Neural cell (in vitro differentiated cells): ENCODE measurements around the gene TTC8. TPM values are rescaled to one million over a fixed set of nuclear protein-coding genes. Genes with fewer than 3 reads are reported as not detected.

Experiments
- H2AFZ ChIP-seq: fragments of 200-600, 300-800 bp; sonication (generic), shearing (Covaris generic); 2 replicates; pipeline ENCODE4 v1.6.0; 2014; ENCODE audit warnings: low read depth, mild to moderate bottlenecking, antibody characterized with exemption, low read length, moderate library complexity
- H3F3A ChIP-seq: fragments of 200-600 bp; shearing (Covaris generic); 2 replicates; pipeline ENCODE4 v1.6.1; 2016; ENCODE audit warnings: mild to moderate bottlenecking, moderate library complexity, mixed read lengths, antibody characterized with exemption, low read length; ENCODE audit not compliant: insufficient read depth, poor library complexity, severe bottlenecking
- H3K27ac ChIP-seq: fragments of 200-600, 300-800 bp; sonication (generic), shearing (Covaris generic); 2 replicates; pipeline ENCODE4 v1.5.1; 2014; ENCODE audit warnings: mild to moderate bottlenecking, low read length, moderate library complexity
- H3K27me3 ChIP-seq: fragments of 300-800, 200-600 bp; sonication (generic), shearing (Covaris generic); 2 replicates; pipeline ENCODE4 v1.6.0; 2014; ENCODE audit warnings: mild to moderate bottlenecking, low read depth, low read length, moderate library complexity; ENCODE audit not compliant: insufficient read depth
- H3K36me3 ChIP-seq: fragments of 300-800, 200-600 bp; sonication (generic), shearing (Covaris generic); 2 replicates; pipeline ENCODE4 v1.5.1; 2014; ENCODE audit warnings: mild to moderate bottlenecking, antibody characterized with exemption, low read length, moderate library complexity; ENCODE audit not compliant: insufficient read depth
- H3K4me2 ChIP-seq: fragments of 300-800, 200-600 bp; sonication (generic), shearing (Covaris generic); 2 replicates; pipeline ENCODE4 v1.6.0; 2014; ENCODE audit warnings: mild to moderate bottlenecking, low read length
- H3K4me3 ChIP-seq: fragments of 300-800, 200-600 bp; sonication (generic), shearing (Covaris generic); 2 replicates; pipeline ENCODE4 v1.5.1; 2014; ENCODE audit warnings: mild to moderate bottlenecking, low read length, moderate library complexity
- H3K79me2 ChIP-seq: fragments of 200-600 bp; shearing (Covaris generic); replicated peaks from 2 replicates; pipeline ENCODE4 v1.6.0; 2014; ENCODE audit warnings: mild to moderate bottlenecking, low read length, moderate library complexity; ENCODE audit not compliant: insufficient read depth
- H3K9ac ChIP-seq: fragments of 300-800, 200-600 bp; sonication (generic), shearing (Covaris generic); 2 replicates; pipeline ENCODE4 v1.6.1; 2016; ENCODE audit warnings: mild to moderate bottlenecking, low read length, mixed read lengths
- H3K9me2 ChIP-seq: fragments of 200-600 bp; shearing (Covaris generic); 2 replicates; pipeline ENCODE4 v1.6.1; 2016; ENCODE audit warnings: mild to moderate bottlenecking, low read length, mixed read lengths; ENCODE audit not compliant: insufficient read depth
- H3K9me3 ChIP-seq: fragments of 200-600, 300-800 bp; sonication (generic), shearing (Covaris generic); 2 replicates; pipeline ENCODE4 v1.6.1; 2016; ENCODE audit warnings: mild to moderate bottlenecking, mixed run types, low read length, moderate library complexity, mixed read lengths
- H4K20me1 ChIP-seq: fragments of 200-600 bp; shearing (Covaris generic); 2 replicates; pipeline ENCODE4 v1.6.1; 2016; ENCODE audit warnings: mild to moderate bottlenecking, mixed run types; ENCODE audit not compliant: insufficient read depth
- CTCF ChIP-seq: fragments of 450-650 bp; IDR thresholded peaks from 2 replicates; pipeline ENCODE4 v1.5.1; 2014; ENCODE audit warnings: antibody characterized with exemption, mild to moderate bottlenecking, moderate library complexity; ENCODE audit not compliant: poor library complexity, severe bottlenecking
- EP300 ChIP-seq: fragments of 450-650 bp; conservative IDR thresholded peaks from 2 replicates; pipeline ENCODE4 v1.6.1; 2014; ENCODE audit warnings: antibody characterized with exemption, mild to moderate bottlenecking, moderate library complexity; ENCODE audit not compliant: poor library complexity, severe bottlenecking
- EZH2 ChIP-seq: fragments of 200-600, 300-800 bp; shearing (Covaris generic), sonication (generic); IDR thresholded peaks from 2 replicates; pipeline ENCODE4 v1.6.1; 2014; ENCODE audit warnings: antibody characterized with exemption, low read length, borderline replicate concordance, mild to moderate bottlenecking; ENCODE audit not compliant: insufficient read depth, poor library complexity, severe bottlenecking
- MXI1 ChIP-seq: fragments of 450-650 bp; conservative IDR thresholded peaks from 2 replicates; pipeline ENCODE4 v1.6.1; 2014; ENCODE audit warnings: antibody characterized with exemption, mild to moderate bottlenecking; ENCODE audit not compliant: poor library complexity, severe bottlenecking
- POLR2AphosphoS5 ChIP-seq: IDR thresholded peaks from 2 replicates; pipeline ENCODE4 v1.6.1; 2012
- RAD21 ChIP-seq: fragments of 450-650 bp; conservative IDR thresholded peaks from 2 replicates; pipeline ENCODE4 v1.6.1; 2014; ENCODE audit warnings: antibody characterized with exemption, mild to moderate bottlenecking, moderate library complexity
- REST ChIP-seq: IDR thresholded peaks from 2 replicates; pipeline ENCODE4 v1.6.1; 2012; ENCODE audit warnings: borderline replicate concordance
- SMC3 ChIP-seq: fragments of 450-650 bp; conservative IDR thresholded peaks from 2 replicates; pipeline ENCODE4 v1.6.1; 2014; ENCODE audit warnings: antibody characterized with exemption, mild to moderate bottlenecking, moderate library complexity; ENCODE audit not compliant: poor library complexity
- TAF1 ChIP-seq: IDR thresholded peaks from 2 replicates; pipeline ENCODE4 v1.6.1; 2012; ENCODE audit warnings: low read depth
- polyA plus RNA-seq: library from polyadenylated mRNA; depleted of rRNA; stranded (reverse); fragments of >200 nt; gene quantifications from 2 replicates; pipeline ENCODE4 v1.2.3, GENCODE V29; 2014

TTC8 gene
- polyA plus RNA-seq, 1 donor from 2014 or later: 28.1 TPM

- Histone ChIP-seq H3K27me3 (no peaks in the 10 kb centered on the region), H3K36me3 (no peaks in the 10 kb centered on the region), H3K9me3 (no peaks in the 10 kb centered on the region), H3K9me2 (no peaks in the 10 kb centered on the region), H3K27ac (no peak overlapping the region), H2AFZ (no peak overlapping the region), H3K9ac (no peak overlapping the region), H4K20me1 (no peaks in the 10 kb centered on the region), H3K79me2 (no peaks in the 10 kb centered on the region), H3K4me2 (no peak overlapping the region), H3F3A (no peaks in the 10 kb centered on the region), H3K4me3 (no peak overlapping the region)
- TF ChIP-seq TAF1 (no peak), REST (no peak), SMC3 (no peak), EZH2 (no peak), RAD21 (no peak), POLR2AphosphoS5 (no peak), MXI1 (no peak), EP300 (no peak), CTCF (no peak)
Measured at GRCh38 chr14:88872976-88873375, 48.5 kb downstream of the TTC8 start.

GRCh38 chr14:88877192-88877591 is 52.7 kb downstream of the TTC8 start:
- H3K27ac ChIP-seq: no peak overlapping the region
- no peak overlapping the region for H2AFZ ChIP-seq
- no peak overlapping the region for H3K9ac ChIP-seq
- no peak overlapping the region for H3K4me3 ChIP-seq
- no peaks in the 10 kb centered on the region for H3K27me3 ChIP-seq
- H3K9me2 ChIP-seq: no peaks in the 10 kb centered on the region
- H3K4me2 ChIP-seq: no peak overlapping the region
- TF ChIP-seq RAD21 (no peak), REST (no peak), POLR2AphosphoS5 (no peak), MXI1 (no peak), EZH2 (no peak), SMC3 (no peak), CTCF (no peak), EP300 (no peak), TAF1 (no peak)
- H3F3A ChIP-seq: no peaks in the 10 kb centered on the region
- H3K79me2 ChIP-seq: no peaks in the 10 kb centered on the region
- H3K36me3 ChIP-seq: no peaks in the 10 kb centered on the region
- no peaks in the 10 kb centered on the region for H4K20me1 ChIP-seq
- no peaks in the 10 kb centered on the region for H3K9me3 ChIP-seq
